Fibroblast of pulmonary artery (primary cell): ENCODE results near the gene PYGL.

Source experiments
- DNase-seq: peaks from one replicate; pipeline ENCODE4 v3.0.0-alpha.2; 2010; ENCODE audit warnings: low read depth
- H3K4me3 ChIP-seq: replicated peaks from 2 replicates; pipeline ENCODE4 v1.5.1; 2011; ENCODE audit warnings: low read depth, mild to moderate bottlenecking, control low read depth, low read length, moderate library complexity
- CTCF ChIP-seq: IDR thresholded peaks from 2 replicates; pipeline ENCODE4 v1.5.1; 2011; ENCODE audit warnings: mild to moderate bottlenecking, control low read depth, low read length, inconsistent platforms; ENCODE audit errors: missing control alignments

Gene PYGL

GRCh38 chr14:50936016-50936340, 8.3 kb downstream of the PYGL start:
- H3K4me3 ChIP-seq: no peak overlapping the region
- TF ChIP-seq CTCF: no peak
- no peak for DNase-seq

GRCh38 chr14:50935126-50936015, 8.9 kb downstream of the PYGL start:
- no peak overlapping the region for H3K4me3 ChIP-seq
- no peak for TF ChIP-seq CTCF

GRCh38 chr14:50932592-50933495, 11.4 kb downstream of the PYGL start:
- no peak for TF ChIP-seq CTCF
- DNase-seq: no peak
- H3K4me3 ChIP-seq: no peak overlapping the region

More at GRCh38 chr14:50935126-50936015, 8.9 kb downstream of the PYGL start:
- no peak for DNase-seq

GRCh38 chr14:50932156-50932555, 12.1 kb downstream of the PYGL start:
- DNase-seq: no peak
- H3K4me3 ChIP-seq: no peak overlapping the region
- TF ChIP-seq CTCF: no peak

- no peak for DNase-seq
- no peak for TF ChIP-seq CTCF
- H3K4me3 ChIP-seq: no peak overlapping the region
These were observed 12.7 kb downstream of the PYGL start for GRCh38 chr14:50931559-50931958.

- no peak for TF ChIP-seq CTCF
- no peak overlapping the region for H3K4me3 ChIP-seq
- no peak for DNase-seq
These were observed 14.8 kb downstream of the PYGL start for GRCh38 chr14:50929506-50929905.
